ENCODE data around the gene FBH1.

The FBH1 gene

GRCh38 chr10:5887029-5887428, 3.0 kb upstream of the FBH1 start:
- Histone ChIP-seq H3K27ac (ENCODE audit: low read length, poor library complexity, severe bottlenecking) (no peak overlapping the region), H3K4me2 (ENCODE audit: low read length, poor library complexity, severe bottlenecking) (no peak overlapping the region), H2BK15ac (ENCODE audit: low read depth, poor library complexity, severe bottlenecking) (no peak overlapping the region), H4K8ac (ENCODE audit: low read length) (no peak overlapping the region), H3K4me3 (ENCODE audit: insufficient read depth in 1 of 2, low read depth in 1 of 2, low read length in 2 of 2) (no peak overlapping the region), H3K9ac (ENCODE audit: low read length) (no peak overlapping the region), H2BK120ac (ENCODE audit: low read depth, low read length) (no peak overlapping the region), H3K27me3 (ENCODE audit: control insufficient read depth in 1 of 2, insufficient read depth in 1 of 2, low read length in 2 of 2) (no peaks in the 10 kb centered on the region), H3K4ac (ENCODE audit: low read depth in 1 of 2, low read length in 2 of 2) (no peak overlapping the region), H4K91ac (ENCODE audit: low read length) (no peak overlapping the region), H3K9me3 (ENCODE audit: control insufficient read depth, low read length) (no peaks in the 10 kb centered on the region), H3K4me1 (ENCODE audit: control insufficient read depth, insufficient read depth, low read depth, low read length) (peaks cover 23% of the 10 kb centered on the region), H3K79me1 (replicated peaks; ENCODE audit: low read length, poor library complexity, severe bottlenecking) (peaks cover 13% of the 10 kb centered on the region), H3K14ac (ENCODE audit: low read length in 2 of 2) (no peak overlapping the region), H2BK5ac (ENCODE audit: low read depth, low read length, poor library complexity, severe bottlenecking) (no peak overlapping the region), H2AFZ (ENCODE audit: low read depth, low read length) (no peak overlapping the region), H3K36me3 (ENCODE audit: control insufficient read depth in 1 of 2, insufficient read depth in 2 of 2, low read depth in 1 of 2, low read length in 2 of 2) (peaks cover 20 to 51% of the 10 kb centered on the region in 2 experiments), H2BK12ac (ENCODE audit: low read length in 2 of 2) (no peak overlapping the region), H3K23ac (ENCODE audit: low read length in 2 of 2) (no peak overlapping the region), H2AK5ac (ENCODE audit: low read length, severe bottlenecking) (no peak overlapping the region), H3K18ac (ENCODE audit: low read depth in 1 of 2, low read length in 2 of 2) (no peak overlapping the region)
- DNase-seq = no peak
- no CpG with 5 or more reads among the region's 1 CpG for WGBS

GRCh38 chr10:5887641-5888040, 2.4 kb upstream of the FBH1 start:
- no peak overlapping the region for H2AFZ ChIP-seq (ENCODE audit: low read depth, low read length)
- peaks cover 18 to 45% of the 10 kb centered on the region in 2 experiments for H3K36me3 ChIP-seq (ENCODE audit: control insufficient read depth in 1 of 2, insufficient read depth in 2 of 2, low read depth in 1 of 2, low read length in 2 of 2)
- H4K8ac ChIP-seq (ENCODE audit: low read length) = no peak overlapping the region
- H3K4me3 ChIP-seq (ENCODE audit: insufficient read depth in 1 of 2, low read depth in 1 of 2, low read length in 2 of 2) = peak overlapping the region in 1 of 2 experiments; percentile 82
- H3K23ac ChIP-seq (ENCODE audit: low read length in 2 of 2) = no peak overlapping the region
- H3K4ac ChIP-seq (ENCODE audit: low read depth in 1 of 2, low read length in 2 of 2) = no peak overlapping the region
- H3K79me1 ChIP-seq (replicated peaks; ENCODE audit: low read length, poor library complexity, severe bottlenecking) = peaks cover 13% of the 10 kb centered on the region
- no peak overlapping the region for H2AK5ac ChIP-seq (ENCODE audit: low read length, severe bottlenecking)
- peaks cover 23% of the 10 kb centered on the region for H3K4me1 ChIP-seq (ENCODE audit: control insufficient read depth, insufficient read depth, low read depth, low read length)
- H3K14ac ChIP-seq (ENCODE audit: low read length in 2 of 2) = no peak overlapping the region
- no peak overlapping the region for H3K18ac ChIP-seq (ENCODE audit: low read depth in 1 of 2, low read length in 2 of 2)
- no peak overlapping the region for H2BK5ac ChIP-seq (ENCODE audit: low read depth, low read length, poor library complexity, severe bottlenecking)
- no peaks in the 10 kb centered on the region for H3K9me3 ChIP-seq (ENCODE audit: control insufficient read depth, low read length)
- no peak overlapping the region for H2BK120ac ChIP-seq (ENCODE audit: low read depth, low read length)
- no peak overlapping the region for H2BK15ac ChIP-seq (ENCODE audit: low read depth, poor library complexity, severe bottlenecking)
- no peak for DNase-seq
- H2BK12ac ChIP-seq (ENCODE audit: low read length in 2 of 2) = no peak overlapping the region
- no peaks in the 10 kb centered on the region for H3K27me3 ChIP-seq (ENCODE audit: control insufficient read depth in 1 of 2, insufficient read depth in 1 of 2, low read length in 2 of 2)
- no peak overlapping the region for H3K4me2 ChIP-seq (ENCODE audit: low read length, poor library complexity, severe bottlenecking)
- H3K27ac ChIP-seq (ENCODE audit: low read length, poor library complexity, severe bottlenecking) = no peak overlapping the region
- no peak overlapping the region for H4K91ac ChIP-seq (ENCODE audit: low read length)
- peak overlapping the region; percentile 83 for H3K9ac ChIP-seq (ENCODE audit: low read length)
- WGBS = 96% methylated on average over 5 of the region's 8 CpGs

GRCh38 chr10:5888351-5888750, 1.7 kb upstream of the FBH1 start:
- Histone ChIP-seq H3K4me1 (ENCODE audit: control insufficient read depth, insufficient read depth, low read depth, low read length) (peaks cover 23% of the 10 kb centered on the region), H4K91ac (ENCODE audit: low read length) (no peak overlapping the region), H3K18ac (ENCODE audit: low read depth in 1 of 2, low read length in 2 of 2) (no peak overlapping the region), H3K9me3 (ENCODE audit: control insufficient read depth, low read length) (no peaks in the 10 kb centered on the region), H2BK5ac (ENCODE audit: low read depth, low read length, poor library complexity, severe bottlenecking) (no peak overlapping the region), H2BK15ac (ENCODE audit: low read depth, poor library complexity, severe bottlenecking) (no peak overlapping the region), H2BK120ac (ENCODE audit: low read depth, low read length) (no peak overlapping the region), H2AFZ (ENCODE audit: low read depth, low read length) (peak overlapping the region; percentile 97), H3K23ac (ENCODE audit: low read length in 2 of 2) (peak overlapping the region in 1 of 2 experiments; percentile 95), H3K36me3 (ENCODE audit: control insufficient read depth in 1 of 2, insufficient read depth in 2 of 2, low read depth in 1 of 2, low read length in 2 of 2) (peaks cover 15 to 39% of the 10 kb centered on the region in 2 experiments), H3K27me3 (ENCODE audit: control insufficient read depth in 1 of 2, insufficient read depth in 1 of 2, low read length in 2 of 2) (no peaks in the 10 kb centered on the region), H3K9ac (ENCODE audit: low read length) (peak overlapping the region; percentile 83), H2AK5ac (ENCODE audit: low read length, severe bottlenecking) (no peak overlapping the region), H3K14ac (ENCODE audit: low read length in 2 of 2) (peak overlapping the region in 1 of 2 experiments; percentile 96), H4K8ac (ENCODE audit: low read length) (no peak overlapping the region), H2BK12ac (ENCODE audit: low read length in 2 of 2) (no peak overlapping the region), H3K4ac (ENCODE audit: low read depth in 1 of 2, low read length in 2 of 2) (no peak overlapping the region), H3K4me3 (ENCODE audit: insufficient read depth in 1 of 2, low read depth in 1 of 2, low read length in 2 of 2) (peak overlapping the region in 1 of 2 experiments; percentile 82), H3K27ac (ENCODE audit: low read length, poor library complexity, severe bottlenecking) (no peak overlapping the region), H3K4me2 (ENCODE audit: low read length, poor library complexity, severe bottlenecking) (peak overlapping the region; percentile 89), H3K79me1 (replicated peaks; ENCODE audit: low read length, poor library complexity, severe bottlenecking) (peaks cover 15% of the 10 kb centered on the region)
- peak; percentile 52 for DNase-seq
- WGBS = 55% methylated on average over 10 of the region's 10 CpGs

- Histone ChIP-seq H3K27ac (ENCODE audit: low read length, poor library complexity, severe bottlenecking) (peak overlapping the region; percentile 19), H3K4ac (ENCODE audit: low read depth in 1 of 2, low read length in 2 of 2) (peak overlapping the region in 1 of 2 experiments; percentile 86), H2AFZ (ENCODE audit: low read depth, low read length) (peak overlapping the region; percentile 97), H4K8ac (ENCODE audit: low read length) (peak overlapping the region; percentile 45), H2BK12ac (ENCODE audit: low read length in 2 of 2) (peak overlapping the region in 1 of 2 experiments; percentile 92), H3K27me3 (ENCODE audit: control insufficient read depth in 1 of 2, insufficient read depth in 1 of 2, low read length in 2 of 2) (no peaks in the 10 kb centered on the region), H3K18ac (ENCODE audit: low read depth in 1 of 2, low read length in 2 of 2) (peak overlapping the region; percentile 84 to 98), H2BK5ac (ENCODE audit: low read depth, low read length, poor library complexity, severe bottlenecking) (no peak overlapping the region), H2BK120ac (ENCODE audit: low read depth, low read length) (peak overlapping the region; percentile 89), H2BK15ac (ENCODE audit: low read depth, poor library complexity, severe bottlenecking) (peak overlapping the region; percentile 64), H4K91ac (ENCODE audit: low read length) (peak overlapping the region; percentile 59), H3K36me3 (ENCODE audit: control insufficient read depth in 1 of 2, insufficient read depth in 2 of 2, low read depth in 1 of 2, low read length in 2 of 2) (peaks cover 14 to 39% of the 10 kb centered on the region in 2 experiments), H3K4me1 (ENCODE audit: control insufficient read depth, insufficient read depth, low read depth, low read length) (peaks cover 23% of the 10 kb centered on the region), H2AK5ac (ENCODE audit: low read length, severe bottlenecking) (no peak overlapping the region), H3K9ac (ENCODE audit: low read length) (peak overlapping the region; percentile 83), H3K23ac (ENCODE audit: low read length in 2 of 2) (peak overlapping the region; percentile 22 to 96), H3K79me1 (replicated peaks; ENCODE audit: low read length, poor library complexity, severe bottlenecking) (peaks cover 17% of the 10 kb centered on the region), H3K9me3 (ENCODE audit: control insufficient read depth, low read length) (no peaks in the 10 kb centered on the region), H3K4me3 (ENCODE audit: insufficient read depth in 1 of 2, low read depth in 1 of 2, low read length in 2 of 2) (peak overlapping the region; percentile 82 to 88), H3K14ac (ENCODE audit: low read length in 2 of 2) (peak overlapping the region in 1 of 2 experiments; percentile 96), H3K4me2 (ENCODE audit: low read length, poor library complexity, severe bottlenecking) (peak overlapping the region; percentile 89)
- WGBS = 1% methylated on average over 68 of the region's 80 CpGs
- peak; percentile 50 for DNase-seq
These were observed 1.0 kb upstream of the FBH1 start for GRCh38 chr10:5888843-5889623.
